ENCODE measurements around the gene MTPN. TPM values are rescaled to one million over a fixed set of nuclear protein-coding genes. Genes with fewer than 3 reads are reported as not detected.

The MTPN gene
- total RNA-seq, 1 donor from 2014 or later: 114 TPM

GRCh38 chr7:135925210-135925609 lies 51.9 kb downstream of the MTPN start:
- H3K27me3 Mint-ChIP-seq (ENCODE audit: low read depth): no peaks in the 10 kb centered on the region
- H3K9me3 Mint-ChIP-seq: peaks cover 10% of the 10 kb centered on the region
- no peak overlapping the region for H3K4me3 Mint-ChIP-seq
- no peak for TF ChIP-seq CTCF (IDR thresholded peaks at IDR 0.05; ENCODE audit: unreplicated experiment)
- no peak overlapping the region for H3K27ac Mint-ChIP-seq
- peaks cover 5% of the 10 kb centered on the region for H3K36me3 Mint-ChIP-seq
- DNase-seq (ENCODE audit: low spot score in 2 of 2, unreplicated experiment in 2 of 2): no peak
- peaks cover 40% of the 10 kb centered on the region for H3K4me1 Mint-ChIP-seq

- H3K4me3 Mint-ChIP-seq: no peak overlapping the region
- H3K4me1 Mint-ChIP-seq: peaks cover 31% of the 10 kb centered on the region
- H3K9me3 Mint-ChIP-seq: peaks cover 10% of the 10 kb centered on the region
- H3K27me3 Mint-ChIP-seq (ENCODE audit: low read depth): no peaks in the 10 kb centered on the region
- DNase-seq (ENCODE audit: low spot score in 2 of 2, unreplicated experiment in 2 of 2): no peak
- H3K36me3 Mint-ChIP-seq: peaks cover 5% of the 10 kb centered on the region
- TF ChIP-seq CTCF (IDR thresholded peaks at IDR 0.05; ENCODE audit: unreplicated experiment): no peak
- H3K27ac Mint-ChIP-seq: peak overlapping the region; percentile 13
Observed at GRCh38 chr7:135924302-135924701, 52.9 kb downstream of the MTPN start.

GRCh38 chr7:135922263-135922662 lies 54.9 kb downstream of the MTPN start:
- Mint-ChIP-seq H3K27me3 (ENCODE audit: low read depth) (no peaks in the 10 kb centered on the region), H3K4me3 (no peak overlapping the region), H3K36me3 (peaks cover 5% of the 10 kb centered on the region), H3K9me3 (peaks cover 10% of the 10 kb centered on the region), H3K27ac (no peak overlapping the region), H3K4me1 (peaks cover 15% of the 10 kb centered on the region)
- no peak for DNase-seq (ENCODE audit: low spot score in 2 of 2, unreplicated experiment in 2 of 2)
- TF ChIP-seq CTCF (IDR thresholded peaks at IDR 0.05; ENCODE audit: unreplicated experiment): no peak

GRCh38 chr7:135920478-135920877 lies 56.7 kb downstream of the MTPN start:
- Mint-ChIP-seq H3K4me3 (no peak overlapping the region), H3K27ac (no peak overlapping the region), H3K4me1 (peaks cover 5% of the 10 kb centered on the region), H3K9me3 (peaks cover 10% of the 10 kb centered on the region), H3K36me3 (peaks cover 5% of the 10 kb centered on the region), H3K27me3 (ENCODE audit: low read depth) (no peaks in the 10 kb centered on the region)
- DNase-seq (ENCODE audit: low spot score in 2 of 2, unreplicated experiment in 2 of 2): no peak
- no peak for TF ChIP-seq CTCF (IDR thresholded peaks at IDR 0.05; ENCODE audit: unreplicated experiment)

GRCh38 chr7:135919071-135919841 lies 57.9 kb downstream of the MTPN start:
- Mint-ChIP-seq H3K27me3 (ENCODE audit: low read depth) (no peaks in the 10 kb centered on the region), H3K36me3 (peaks cover 5% of the 10 kb centered on the region), H3K4me3 (no peak overlapping the region), H3K27ac (no peak overlapping the region), H3K9me3 (peaks cover 10% of the 10 kb centered on the region), H3K4me1 (no peaks in the 10 kb centered on the region)
- no peak for DNase-seq (ENCODE audit: low spot score in 2 of 2, unreplicated experiment in 2 of 2)
- no peak for TF ChIP-seq CTCF (IDR thresholded peaks at IDR 0.05; ENCODE audit: unreplicated experiment)

All from mesothelial cell of epicardium (in vitro differentiated cells).